RKO (cell line): ENCODE measurements around the gene TANC1.

Experiments used
- DNase-seq: peaks from one replicate; pipeline ENCODE4 v3.0.0-alpha.2; 2016; ENCODE audit warnings: low spot score

Gene TANC1

DNA sequence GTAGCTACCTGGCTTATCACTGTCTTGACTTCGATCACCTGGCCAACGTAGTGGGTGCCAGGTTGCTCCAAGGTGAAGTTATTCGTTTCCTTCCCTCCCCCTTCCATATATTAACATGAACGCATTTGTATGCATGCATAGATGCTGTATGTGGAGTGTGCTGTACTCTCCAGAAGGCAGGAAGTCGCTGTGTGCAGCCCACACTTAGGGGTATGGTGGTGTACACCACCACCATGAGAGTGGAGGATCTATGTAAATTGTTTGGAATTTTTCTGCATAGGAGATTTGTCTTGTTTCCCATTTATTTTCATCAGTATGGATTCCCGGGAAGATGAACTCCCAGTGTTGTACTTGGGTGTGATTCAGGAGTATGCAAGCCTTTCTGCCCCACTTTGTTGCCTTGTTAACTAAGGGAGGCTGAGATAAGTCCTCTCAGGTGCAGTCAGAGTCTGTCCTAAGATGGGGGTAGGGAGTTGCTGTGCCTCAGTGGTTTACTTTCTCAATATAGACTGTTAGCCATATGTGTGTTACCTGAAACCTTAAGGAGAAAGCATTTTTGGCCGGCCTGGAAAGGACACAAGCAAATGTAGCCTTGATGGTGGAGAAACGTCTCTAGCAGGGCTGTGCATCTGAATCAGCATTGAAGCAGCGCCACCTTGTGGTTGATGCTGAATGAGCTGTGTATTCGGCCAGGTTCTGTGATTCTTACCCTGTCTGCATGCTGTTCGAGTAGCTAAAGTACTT is 149.8 kb downstream of the TANC1 start:
- DNase-seq = peak; percentile 71

- DNase-seq = no peak
Measured at GRCh38 chr2:159118859-159119500, 150.5 kb downstream of the TANC1 start.

DNA sequence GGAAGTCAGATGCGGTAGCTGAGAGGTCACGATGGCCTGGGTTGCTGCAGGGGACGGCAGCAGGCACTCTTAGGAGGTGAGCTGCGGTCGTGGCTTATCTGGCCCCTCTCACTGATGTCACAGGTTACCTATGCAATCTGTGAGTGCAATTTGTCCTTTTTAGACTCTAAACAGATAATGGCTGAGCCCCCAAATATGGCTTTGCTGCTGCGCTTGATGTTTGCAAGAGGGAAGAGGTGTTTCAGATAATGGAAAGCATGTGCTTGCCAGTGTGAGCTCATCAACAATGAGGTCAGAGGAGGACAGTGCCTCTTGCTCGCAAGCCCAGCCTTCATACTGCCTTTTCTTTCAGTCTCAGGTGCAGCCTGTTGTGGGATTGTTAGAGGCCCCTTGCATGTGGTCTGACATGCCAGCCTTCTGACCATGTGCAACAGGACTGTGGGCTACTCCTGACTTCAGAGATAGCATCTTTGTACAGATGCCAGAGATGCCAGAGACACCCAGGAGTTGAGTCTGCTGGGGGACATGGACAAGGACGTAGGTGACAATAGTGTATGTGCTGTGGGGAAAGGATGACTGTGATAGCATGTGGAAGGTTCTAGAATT is 151.3 kb downstream of the TANC1 start:
- no peak for DNase-seq

DNA sequence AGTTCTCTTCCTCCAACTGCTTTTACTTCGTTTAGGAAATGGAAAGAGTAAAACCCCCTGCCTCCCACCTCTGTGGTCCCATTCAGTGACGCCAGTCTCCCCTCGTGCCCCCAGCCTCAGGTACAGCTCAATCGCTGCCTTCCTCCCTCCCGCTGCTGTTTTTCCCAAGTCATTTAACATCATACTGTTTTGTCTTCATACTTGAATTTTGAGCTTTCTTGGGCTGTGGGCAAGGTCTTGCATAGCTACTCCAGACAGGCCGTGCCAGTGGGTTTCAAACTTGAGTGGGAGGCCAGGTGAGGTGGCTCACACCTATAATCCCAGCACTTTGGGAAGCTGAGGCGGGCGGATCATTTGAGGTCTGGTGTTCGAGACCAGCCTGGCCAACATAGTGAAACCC is 155.3 kb downstream of the TANC1 start:
- DNase-seq = no peak

GRCh38 chr2:159124441-159124911 is 156.0 kb downstream of the TANC1 start:
- no peak for DNase-seq

GRCh38 chr2:159124931-159125467 is 156.6 kb downstream of the TANC1 start:
- no peak for DNase-seq

- no peak for DNase-seq
Measured at GRCh38 chr2:159125858-159126257, 157.4 kb downstream of the TANC1 start.

DNA sequence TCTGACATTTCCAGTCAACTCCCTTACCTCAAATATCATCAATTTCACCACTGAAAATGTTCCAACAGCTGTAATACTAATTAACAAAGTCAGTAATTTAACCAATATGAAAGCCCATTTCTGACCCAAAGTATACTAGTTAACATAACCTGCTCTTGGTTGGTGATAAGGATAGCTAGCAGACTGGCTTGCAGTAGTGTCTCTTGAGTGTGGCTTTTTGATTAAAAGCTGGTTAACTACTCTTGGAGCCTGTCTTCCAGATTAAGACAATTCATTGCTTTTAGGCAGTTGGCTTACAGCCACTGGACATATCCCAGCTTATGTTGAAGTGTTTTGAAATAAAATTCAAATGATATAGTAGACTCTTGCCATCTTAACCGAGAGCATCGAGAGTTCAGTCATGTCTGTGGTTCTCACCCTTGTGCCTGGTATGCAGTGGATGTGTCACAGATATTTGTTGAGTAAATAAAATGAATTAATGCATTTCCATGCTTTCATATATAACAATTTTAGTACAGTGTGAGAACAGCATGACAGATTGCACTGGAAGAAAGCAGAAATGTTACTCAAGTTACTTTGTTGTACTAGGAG is 158.1 kb downstream of the TANC1 start:
- no peak for DNase-seq

DNA sequence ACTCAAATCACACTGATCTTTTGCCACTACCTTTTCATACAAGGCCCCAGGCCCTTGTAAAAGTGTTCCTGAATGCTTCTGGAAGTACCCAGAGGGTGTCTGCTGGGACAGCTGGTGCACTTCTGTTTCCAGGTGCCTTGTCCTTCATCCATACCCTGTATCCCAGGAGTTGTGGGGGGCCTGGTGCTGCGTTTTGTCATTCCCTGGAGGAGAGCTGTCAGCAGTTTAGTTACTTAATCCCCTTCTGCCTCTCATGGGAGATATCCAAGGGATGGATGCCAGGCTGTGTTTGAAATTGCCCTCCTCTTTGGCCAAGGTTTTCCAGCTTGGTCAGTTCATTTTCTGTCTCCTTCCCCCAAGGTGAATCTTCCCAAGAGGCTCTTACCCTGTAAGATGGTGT is 159.8 kb downstream of the TANC1 start:
- no peak for DNase-seq

DNA sequence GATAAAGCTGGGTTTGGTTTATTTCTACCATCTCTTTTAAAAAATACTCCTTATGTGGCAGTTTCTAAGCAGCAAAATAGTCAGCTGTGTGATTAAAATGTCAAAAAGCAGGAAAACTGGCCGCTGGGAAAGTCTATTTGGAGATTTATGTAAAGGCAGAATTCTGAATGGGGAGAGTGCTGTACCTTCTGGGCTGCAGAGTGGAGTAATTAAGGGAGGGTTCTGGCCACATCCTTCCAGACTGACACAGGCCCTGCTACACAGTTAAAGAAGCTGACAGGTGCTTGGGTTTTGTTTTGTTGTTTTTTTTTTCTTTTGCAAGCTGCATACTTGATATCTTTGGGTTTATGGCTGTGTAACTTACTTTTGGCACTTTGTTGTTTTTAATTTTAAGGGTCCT is 160.8 kb downstream of the TANC1 start:
- no peak for DNase-seq

GRCh38 chr2:159129824-159130223 is 161.4 kb downstream of the TANC1 start:
- DNase-seq = no peak

- no peak for DNase-seq
Measured at GRCh38 chr2:159130302-159130701, 161.9 kb downstream of the TANC1 start.

- no peak for DNase-seq
Measured at GRCh38 chr2:159131267-159131913, 162.9 kb downstream of the TANC1 start.

DNA sequence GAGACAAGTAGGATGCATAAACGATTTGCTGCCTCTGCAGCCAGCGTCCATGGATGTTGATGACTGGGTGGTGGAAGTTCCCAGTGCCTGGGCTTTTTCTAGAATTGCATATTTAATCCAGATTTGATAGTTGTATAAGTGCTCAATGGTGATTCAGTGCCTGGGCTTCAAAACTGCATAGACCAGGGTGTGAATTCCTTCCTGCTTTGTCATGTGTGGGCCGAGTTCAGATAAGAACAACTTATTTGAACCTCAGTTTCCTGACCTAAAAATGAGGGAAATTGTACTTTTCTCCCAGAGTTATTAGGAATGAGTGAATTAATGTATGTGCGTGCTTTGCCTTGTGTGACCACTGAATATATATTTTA is 163.5 kb downstream of the TANC1 start:
- peak; percentile 38 for DNase-seq

GRCh38 chr2:159133797-159134196 is 165.4 kb downstream of the TANC1 start:
- DNase-seq = no peak

DNA sequence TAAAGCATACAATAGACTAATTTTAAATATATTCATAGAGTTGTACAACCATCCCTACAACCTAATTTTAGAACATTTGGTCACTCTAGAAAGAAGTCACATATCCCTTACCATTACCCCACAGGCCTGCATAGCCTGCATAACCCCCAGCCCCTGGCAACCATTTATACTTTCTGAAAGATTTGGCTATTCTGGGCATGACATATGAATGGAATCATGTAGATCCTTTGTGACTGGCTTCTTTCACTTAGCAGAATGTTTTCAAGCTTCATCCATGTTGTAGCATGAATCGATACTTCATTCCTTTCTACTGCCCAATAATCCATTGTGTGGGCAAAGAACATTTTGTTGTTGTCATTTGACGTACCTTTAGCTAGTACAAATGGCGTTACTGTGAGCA is 166.5 kb downstream of the TANC1 start:
- DNase-seq = no peak

GRCh38 chr2:159136391-159136790 is 168.0 kb downstream of the TANC1 start:
- DNase-seq = no peak

GRCh38 chr2:159137511-159138241 is 169.2 kb downstream of the TANC1 start:
- no peak for DNase-seq

- no peak for DNase-seq
Measured at GRCh38 chr2:159138642-159139182, 170.3 kb downstream of the TANC1 start.

DNA sequence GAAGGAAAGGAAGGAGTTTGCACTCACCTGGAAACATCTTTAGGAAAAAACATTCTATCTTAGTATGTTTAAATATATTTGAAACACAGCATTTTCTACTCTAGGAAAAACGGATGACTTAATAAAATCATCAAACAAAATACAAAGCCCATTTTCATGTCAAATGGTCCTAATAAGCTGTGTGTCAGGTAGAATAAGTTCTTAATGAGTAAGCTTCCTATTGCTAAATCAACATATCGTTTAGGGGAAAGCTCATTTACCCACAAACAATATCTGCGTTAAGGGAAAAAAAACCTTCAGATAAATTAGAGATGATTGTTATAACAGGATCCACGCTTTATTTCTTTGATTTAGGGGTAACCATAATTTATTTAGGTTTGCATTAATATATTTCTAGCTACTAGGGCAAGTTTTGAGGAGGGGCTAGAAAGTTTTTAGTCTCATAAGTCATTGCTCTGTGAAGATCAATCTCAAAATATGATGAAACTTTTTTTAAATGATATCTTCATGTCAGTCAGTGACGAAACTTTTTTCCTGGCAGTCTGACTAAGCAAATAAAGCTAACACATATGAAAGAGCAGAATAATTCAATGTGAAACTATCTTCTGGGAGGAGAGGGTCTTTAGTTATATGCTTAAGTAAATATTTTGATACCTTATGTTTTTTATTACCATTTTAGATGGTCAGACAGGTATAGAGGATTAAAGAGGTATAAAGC is 170.9 kb downstream of the TANC1 start:
- DNase-seq = no peak
